Ovary (tissue), 9 donors: ENCODE results near the gene MAP3K21. TPM values are rescaled to one million over a fixed set of nuclear protein-coding genes. Genes with fewer than 3 reads are reported as not detected.

Experiments used
- DNase-seq, 5 donors: peaks; one replicate each; pipeline ENCODE4 v3.0.0-alpha.2; 2019 to 2020
- H3K27ac ChIP-seq, 2 donors: fragments of 200-600 bp; one replicate each; pipeline versions ENCODE4 v1.5.1 to v1.8.0; 2019 to 2022
- H3K27me3 ChIP-seq: fragments of 200-600 bp; one replicate; pipeline ENCODE4 v1.8.0; 2022
- H3K36me3 ChIP-seq: fragments of 200-600 bp; sonication (generic); one replicate; pipeline ENCODE4 v1.5.1; 2019
- H3K4me1 ChIP-seq: one replicate; pipeline ENCODE4 v1.8.1; 2013; ENCODE audit warnings: mild to moderate bottlenecking, moderate library complexity; ENCODE audit not compliant: insufficient read depth
- H3K4me3 ChIP-seq: fragments of 200-600 bp; sonication (generic); one replicate; pipeline ENCODE4 v1.5.1; 2017
- H3K9me3 ChIP-seq, 2 donors: fragments of 200-600 bp in 1 of 2; sonication (generic) in 1 of 2; one replicate each; pipeline versions ENCODE4 v1.5.1 to v1.8.1; 2013 to 2019; ENCODE audit warnings: mild to moderate bottlenecking in 1 of 2, moderate library complexity in 1 of 2
- EP300 ChIP-seq: sonication (generic); formaldehyde crosslinking; IDR thresholded peaks from one replicate; pipeline ENCODE4 v1.6.1; 2017; ENCODE audit warnings: antibody characterized with exemption
- POLR2A ChIP-seq: fragments of 450-650 bp; IDR thresholded peaks from one replicate; pipeline ENCODE4 v1.6.1; 2017; ENCODE audit warnings: antibody characterized with exemption, mild to moderate bottlenecking, moderate library complexity
- WGBS, 3 donors: extraction: QIAGEN DNeasy Blood & Tissue Kit in 1 of 3; methylation state at CpG; one replicate each; pipeline versions ENCODE4 v1.1.5 to v1.1.7; 2013 to 2017; 5-methylcytosine and 5-hydroxymethylcytosine counted together
- intact Hi-C, 4 donors: fragments of 100-400 bp; cut with DNase I; formaldehyde crosslinking; loops; one replicate each; pipeline versions ENCODE4 v1.11.0 to v1.15.1; 2022 to 2023
- polyA plus RNA-seq, 2 donors: library from polyadenylated mRNA; stranded (reverse); fragments of 200-250 nt in 1 of 2; fragments of 350-450 nt in 1 of 2; fragmentation: Illumina TruSeq in 1 of 2; extraction: RNeasy Lipid Tissue Mini Kit (QIAGEN cat#74804) in 1 of 2; gene quantifications; one replicate each; pipeline ENCODE4 v1.2.3, GENCODE V29; 2013 to 2014
- total RNA-seq, 7 donors: library from RNA; depleted of rRNA in 2 of 7; stranded (reverse); fragments of >200 nt in 2 of 7; fragmentation: NEBNext Ultra II Directional in 3 of 7; extraction: Animal tissue kit (Norgen Biotek cat#: 25700) in 3 of 7; gene quantifications; one replicate each; pipeline versions ENCODE4 v1.1.0 to v1.2.4, GENCODE V29; 2016 to 2023
- TF ChIP-seq, protein P1 (sequence below), 3 donors: fragments of 450-650 bp in 2 of 3; fragments of 200-600 bp in 1 of 3; IDR thresholded peaks; one replicate each; pipeline versions ENCODE4 v1.5.1 to v1.8.0; 2016 to 2022; ENCODE audit warnings: antibody characterized with exemption in 3 of 3, mild to moderate bottlenecking in 1 of 3
- donor health status: DM: no; HTN: no; CAD: no; lungs with moderate emphysema.
- donor health status: DM: no; HTN: no; CAD: no.
- donor health status: Bipolar disorder and iron deficiency.
- donor health status: DM: yes; HTN: yes; CAD: no.
- donor health status: DM: no; HTN: no; CAD: no.
- donor health status: DM: yes; HTN: yes; CAD: no.

The MAP3K21 gene
- total and polyA plus RNA-seq, 9 donors = 0.52 to 21.0 (median 1.7) TPM

GRCh38 chr1:233394860-233395717 is 67.6 kb downstream of the MAP3K21 start:
- no peak for DNase-seq

DNA sequence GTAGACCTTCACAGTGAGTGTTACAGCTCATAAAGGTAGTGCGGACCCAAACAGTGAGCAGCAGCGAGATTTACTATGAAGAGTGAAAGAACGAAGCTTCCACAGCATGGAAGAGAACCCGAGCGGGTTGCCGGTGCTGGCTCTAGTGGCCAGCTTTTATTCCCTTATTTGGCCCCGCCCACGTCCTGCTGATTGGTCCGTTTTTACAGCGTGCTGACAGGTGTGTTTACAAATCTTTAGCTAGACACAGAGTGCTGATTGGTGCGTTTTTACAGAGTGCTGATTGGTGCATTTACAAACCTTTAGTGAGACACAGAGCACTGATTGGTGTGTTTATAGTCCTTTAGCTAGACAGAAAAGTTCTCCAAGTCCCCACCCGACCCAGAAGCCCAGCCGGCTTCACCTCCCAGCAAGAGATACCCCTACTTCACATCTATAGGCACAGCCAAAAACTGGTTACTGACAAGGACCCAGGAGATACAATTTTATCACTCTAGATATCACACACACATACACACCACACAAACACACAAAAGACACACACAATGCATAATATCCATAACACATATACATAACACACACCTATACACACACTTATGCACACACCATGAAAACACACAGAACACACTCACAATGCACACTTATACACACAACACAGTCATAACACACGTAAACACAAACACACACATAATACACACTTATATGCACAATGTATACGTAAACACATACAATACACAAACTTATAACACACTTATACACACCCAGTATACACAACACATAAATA is 68.5 kb downstream of the MAP3K21 start:
- no peak for DNase-seq
- Histone ChIP-seq H3K27ac (no peak overlapping the region), H3K4me3 (no peak overlapping the region), H3K27me3 (no peaks in the 10 kb centered on the region), H3K4me1 (no peaks in the 10 kb centered on the region), H3K9me3 (no peaks in the 10 kb centered on the region), H3K36me3 (no peaks in the 10 kb centered on the region)
- TF ChIP-seq, protein P1, sequence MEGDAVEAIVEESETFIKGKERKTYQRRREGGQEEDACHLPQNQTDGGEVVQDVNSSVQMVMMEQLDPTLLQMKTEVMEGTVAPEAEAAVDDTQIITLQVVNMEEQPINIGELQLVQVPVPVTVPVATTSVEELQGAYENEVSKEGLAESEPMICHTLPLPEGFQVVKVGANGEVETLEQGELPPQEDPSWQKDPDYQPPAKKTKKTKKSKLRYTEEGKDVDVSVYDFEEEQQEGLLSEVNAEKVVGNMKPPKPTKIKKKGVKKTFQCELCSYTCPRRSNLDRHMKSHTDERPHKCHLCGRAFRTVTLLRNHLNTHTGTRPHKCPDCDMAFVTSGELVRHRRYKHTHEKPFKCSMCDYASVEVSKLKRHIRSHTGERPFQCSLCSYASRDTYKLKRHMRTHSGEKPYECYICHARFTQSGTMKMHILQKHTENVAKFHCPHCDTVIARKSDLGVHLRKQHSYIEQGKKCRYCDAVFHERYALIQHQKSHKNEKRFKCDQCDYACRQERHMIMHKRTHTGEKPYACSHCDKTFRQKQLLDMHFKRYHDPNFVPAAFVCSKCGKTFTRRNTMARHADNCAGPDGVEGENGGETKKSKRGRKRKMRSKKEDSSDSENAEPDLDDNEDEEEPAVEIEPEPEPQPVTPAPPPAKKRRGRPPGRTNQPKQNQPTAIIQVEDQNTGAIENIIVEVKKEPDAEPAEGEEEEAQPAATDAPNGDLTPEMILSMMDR (IDR thresholded peaks at IDR 0.05) = no peak
- TF ChIP-seq POLR2A (no peak), EP300 (no peak)
- 76 to 85% (median 83%) methylated on average over 15 of the region's 15 CpGs for WGBS, 3 donors
- intact Hi-C loops = no loop called here

More at GRCh38 chr1:233394860-233395717, 67.6 kb downstream of the MAP3K21 start:
- Histone ChIP-seq H3K4me3 (no peak overlapping the region), H3K9me3 (no peaks in the 10 kb centered on the region), H3K27ac (no peak overlapping the region), H3K36me3 (no peaks in the 10 kb centered on the region), H3K27me3 (no peaks in the 10 kb centered on the region), H3K4me1 (no peaks in the 10 kb centered on the region)
- WGBS, 3 donors = 57 to 64% (median 58%) methylated on average over 13 of the region's 13 CpGs
- intact Hi-C loops = no loop called here
- TF ChIP-seq POLR2A = no peak
- TF ChIP-seq EP300 = no peak
- TF ChIP-seq, protein P1 (IDR thresholded peaks at IDR 0.05) = no peak

GRCh38 chr1:233406339-233406960 is 78.9 kb downstream of the MAP3K21 start:
- no peak for DNase-seq
- TF ChIP-seq POLR2A = no peak
- H3K27ac ChIP-seq = no peak overlapping the region

DNA sequence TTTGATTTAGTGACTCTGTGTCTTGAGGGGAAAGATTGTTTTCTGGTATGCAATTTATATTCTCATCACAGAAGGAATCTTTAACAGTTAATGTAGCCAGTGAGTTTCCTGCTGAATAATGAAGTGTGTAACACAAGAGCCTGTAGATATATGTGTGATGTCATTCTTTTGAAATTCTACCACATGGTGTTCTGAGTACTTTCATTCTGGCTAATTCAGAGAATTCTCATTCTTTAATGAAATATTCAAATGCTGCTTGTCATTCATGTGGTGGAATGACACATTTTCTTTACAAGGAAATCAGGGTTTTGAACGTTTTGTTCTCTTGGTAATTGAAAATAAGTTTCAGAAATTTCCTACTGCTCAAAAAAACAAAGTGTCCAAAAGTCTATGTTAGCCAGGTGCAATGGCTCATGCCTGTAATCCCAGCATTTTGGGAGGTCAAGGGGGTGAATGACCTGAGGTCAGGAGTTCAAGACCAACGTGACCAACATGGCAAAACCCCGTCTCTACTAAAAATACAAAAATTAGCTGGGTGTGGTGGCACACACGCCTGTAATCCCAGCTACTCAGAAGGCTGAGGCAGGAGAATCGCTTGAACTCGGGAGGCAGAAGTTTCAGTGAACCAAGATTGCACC is 79.6 kb downstream of the MAP3K21 start:
- no peaks in the 10 kb centered on the region for H3K27me3 ChIP-seq
- H3K4me3 ChIP-seq = no peak overlapping the region
- TF ChIP-seq POLR2A = no peak
- TF ChIP-seq EP300 = no peak
- TF ChIP-seq, protein P1 (IDR thresholded peaks at IDR 0.05) = no peak
- no peaks in the 10 kb centered on the region for H3K36me3 ChIP-seq
- WGBS, 3 donors = 69 to 78% (median 71%) methylated on average over 6 of the region's 6 CpGs
- no peak overlapping the region for H3K27ac ChIP-seq
- intact Hi-C loops = no loop called here
- no peak for DNase-seq
- peaks cover 0 to 3% of the 10 kb centered on the region in 2 donors for H3K9me3 ChIP-seq
- H3K4me1 ChIP-seq = no peaks in the 10 kb centered on the region

More at GRCh38 chr1:233406339-233406960, 78.9 kb downstream of the MAP3K21 start:
- 85 to 92% (median 87%) methylated on average over 4 of the region's 4 CpGs for WGBS, 3 donors
- H3K36me3 ChIP-seq = no peaks in the 10 kb centered on the region
- no peaks in the 10 kb centered on the region for H3K27me3 ChIP-seq
- intact Hi-C loops = no loop called here
- no peaks in the 10 kb centered on the region for H3K4me1 ChIP-seq
- no peak overlapping the region for H3K4me3 ChIP-seq
- peaks cover 0 to 3% of the 10 kb centered on the region in 2 donors for H3K9me3 ChIP-seq
